Thyroid gland (tissue), 4 donors: ENCODE data around the gene SUGCT.

Experiments used
- CTCF ChIP-seq, 6 experiments: fragments of 200-600 bp in 3 of 6; fragments of 450-650 bp in 3 of 6; sonication (generic) in 3 of 6; IDR thresholded peaks; one replicate each; pipeline ENCODE4 v1.5.1; 2016 to 2019; ENCODE audit warnings: antibody characterized with exemption in 6 of 6, mild to moderate bottlenecking in 2 of 6, inconsistent platforms in 1 of 6, moderate library complexity in 1 of 6
- POLR2A ChIP-seq, 2 donors: fragments of 450-650 bp; IDR thresholded peaks; one replicate each; pipeline ENCODE4 v1.6.1; 2017; ENCODE audit warnings: antibody characterized with exemption in 2 of 2, mild to moderate bottlenecking in 2 of 2, moderate library complexity in 1 of 2

GRCh38 chr7:40093631-40094350 lies 41.0 kb upstream of the SUGCT start:
- no peak for TF ChIP-seq CTCF (IDR thresholded peaks at IDR 0.05)
- TF ChIP-seq POLR2A (IDR thresholded peaks at IDR 0.05), result no peak
